Inferior parietal cortex (tissue), 1 donor: ENCODE measurements around the gene STAG3.
"Not testable (repeated sequence)": the region's sequence is repeated elsewhere in the genome, so short reads cannot be mapped to it uniquely, and the experiment has no call there.

ENCODE experiments used
- DNase-seq: peaks from one replicate; pipeline ENCODE4 v3.0.0-alpha.2; 2016; ENCODE audit errors: extremely low spot score

Gene STAG3

GRCh38 chr7:100212631-100213286 is 35.0 kb downstream of the STAG3 start:
- no peak for DNase-seq

- DNase-seq: no peak
These were observed 36.0 kb downstream of the STAG3 start for GRCh38 chr7:100213672-100214071.

- DNase-seq: not testable (repeated sequence)
These were observed 36.6 kb downstream of the STAG3 start for GRCh38 chr7:100214356-100214755.

- no peak for DNase-seq
These were observed 38.2 kb downstream of the STAG3 start for GRCh38 chr7:100215895-100216294.

- DNase-seq: not testable (repeated sequence)
These were observed 40.2 kb downstream of the STAG3 start for GRCh38 chr7:100217934-100218333.

- DNase-seq: no peak
These were observed 41.6 kb downstream of the STAG3 start for GRCh38 chr7:100219271-100219737.

GRCh38 chr7:100219801-100220585 is 42.3 kb downstream of the STAG3 start, which contains the start of gene PVRIG:
Gene PVRIG (plus strand): TSS chr7:100219949. CDS start chr7:100219971, 22 bp downstream.
- DNase-seq: not testable (repeated sequence)

- no peak for DNase-seq
These were observed 43.0 kb downstream of the STAG3 start for GRCh38 chr7:100220586-100221230.

- no peak for DNase-seq
These were observed 43.6 kb downstream of the STAG3 start for GRCh38 chr7:100221231-100221718.

GRCh38 chr7:100221767-100222444 is 44.2 kb downstream of the STAG3 start:
- no peak for DNase-seq

GRCh38 chr7:100222445-100223132 is 44.9 kb downstream of the STAG3 start:
- no peak for DNase-seq

GRCh38 chr7:100223376-100223927 is 45.7 kb downstream of the STAG3 start:
- DNase-seq: not testable (repeated sequence)

- DNase-seq: not testable (repeated sequence)
These were observed 47.2 kb downstream of the STAG3 start for GRCh38 chr7:100224891-100225290.

- not testable (repeated sequence) for DNase-seq
These were observed 57.1 kb downstream of the STAG3 start for GRCh38 chr7:100234660-100235317.

- not testable (repeated sequence) for DNase-seq
These were observed 62.3 kb downstream of the STAG3 start for GRCh38 chr7:100239975-100240374.

- peak; percentile 32 for DNase-seq
These were observed 65.7 kb downstream of the STAG3 start for GRCh38 chr7:100243385-100243784.

- DNase-seq: not testable (repeated sequence)
These were observed 67.4 kb downstream of the STAG3 start for GRCh38 chr7:100244988-100245605.

GRCh38 chr7:100246121-100246864 is 68.6 kb downstream of the STAG3 start:
- not testable (repeated sequence) for DNase-seq

- DNase-seq: not testable (repeated sequence)
These were observed 69.1 kb downstream of the STAG3 start for GRCh38 chr7:100246865-100247137.
